ENCODE measurements around the gene AACS.

Gene AACS

DNA sequence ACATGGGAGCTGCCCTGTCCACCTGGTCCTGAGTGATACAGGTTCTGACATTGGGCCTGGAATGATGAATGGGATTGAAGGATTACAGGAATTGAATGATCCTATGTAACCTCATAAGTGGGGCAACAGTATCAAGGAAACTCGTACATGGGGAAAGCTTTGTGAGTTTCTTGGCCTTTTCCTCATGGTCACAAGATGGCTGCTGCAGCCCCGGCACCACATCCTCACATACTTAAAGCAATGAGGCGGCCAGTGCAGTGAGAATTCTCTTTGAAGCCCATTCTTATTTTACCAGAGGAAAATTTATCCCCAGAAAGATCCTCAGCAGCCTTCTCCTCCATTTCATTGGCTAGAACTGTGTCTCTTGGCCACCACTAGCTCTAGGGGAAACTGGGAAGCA, 91.9 kb downstream of the AACS start:
- TF ChIP-seq ZNF155 (tag by site-specific recombination; IDR thresholded peaks at IDR 0.05), result no peak
- TF ChIP-seq, protein P1, sequence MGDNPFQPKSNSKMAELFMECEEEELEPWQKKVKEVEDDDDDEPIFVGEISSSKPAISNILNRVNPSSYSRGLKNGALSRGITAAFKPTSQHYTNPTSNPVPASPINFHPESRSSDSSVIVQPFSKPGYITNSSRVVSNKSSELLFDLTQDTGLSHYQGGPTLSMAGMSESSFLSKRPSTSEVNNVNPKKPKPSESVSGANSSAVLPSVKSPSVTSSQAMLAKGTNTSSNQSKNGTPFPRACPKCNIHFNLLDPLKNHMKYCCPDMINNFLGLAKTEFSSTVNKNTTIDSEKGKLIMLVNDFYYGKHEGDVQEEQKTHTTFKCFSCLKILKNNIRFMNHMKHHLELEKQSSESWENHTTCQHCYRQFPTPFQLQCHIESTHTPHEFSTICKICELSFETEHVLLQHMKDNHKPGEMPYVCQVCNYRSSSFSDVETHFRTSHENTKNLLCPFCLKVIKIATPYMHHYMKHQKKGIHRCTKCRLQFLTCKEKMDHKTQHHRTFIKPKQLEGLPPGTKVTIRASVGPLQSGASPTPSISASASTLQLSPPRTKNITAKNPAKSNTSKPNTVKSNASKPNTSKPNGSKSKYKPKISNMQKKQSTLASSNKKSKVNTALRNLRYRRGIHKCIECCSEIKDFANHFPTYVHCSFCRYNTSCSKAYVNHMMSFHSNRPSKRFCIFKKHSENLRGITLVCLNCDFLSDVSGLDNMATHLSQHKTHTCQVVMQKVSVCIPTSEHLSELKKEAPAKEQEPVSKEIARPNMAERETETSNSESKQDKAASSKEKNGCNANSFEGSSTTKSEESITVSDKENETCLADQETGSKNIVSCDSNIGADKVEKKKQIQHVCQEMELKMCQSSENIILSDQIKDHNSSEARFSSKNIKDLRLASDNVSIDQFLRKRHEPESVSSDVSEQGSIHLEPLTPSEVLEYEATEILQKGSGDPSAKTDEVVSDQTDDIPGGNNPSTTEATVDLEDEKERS (tag by site-specific recombination; IDR thresholded peaks at IDR 0.05), result 0 out of 2 replicates have a peak, but pooled peaks have one; percentile 48
- no peak for TF ChIP-seq ZNF626 (tag by site-specific recombination; IDR thresholded peaks at IDR 0.05)
- H3K27ac ChIP-seq (ENCODE audit: extremely low read depth, low read depth, low read length), result no peak overlapping the region
- no peak overlapping the region for H3K4me3 ChIP-seq (ENCODE audit: low read depth, low read length)
- no peaks in the 10 kb centered on the region for H3K4me1 ChIP-seq (ENCODE audit: control insufficient read depth, insufficient read depth, low read length)
- H3K9me3 ChIP-seq (ENCODE audit: control insufficient read depth, insufficient read depth, low read depth, low read length), result no peaks in the 10 kb centered on the region
- CTCF ChIA-PET, result interaction anchor here (0.6 kb wide), 1 partner anchor 15 kb away, joined by 3 read pairs; no protein-coding TSS in a partner anchor
- H3K36me3 ChIP-seq (ENCODE audit: control insufficient read depth in 2 of 2, insufficient read depth in 1 of 2, low read length in 2 of 2), result no peaks in the 10 kb centered on the region
- POLR2A ChIA-PET, result no interaction called here

DNA sequence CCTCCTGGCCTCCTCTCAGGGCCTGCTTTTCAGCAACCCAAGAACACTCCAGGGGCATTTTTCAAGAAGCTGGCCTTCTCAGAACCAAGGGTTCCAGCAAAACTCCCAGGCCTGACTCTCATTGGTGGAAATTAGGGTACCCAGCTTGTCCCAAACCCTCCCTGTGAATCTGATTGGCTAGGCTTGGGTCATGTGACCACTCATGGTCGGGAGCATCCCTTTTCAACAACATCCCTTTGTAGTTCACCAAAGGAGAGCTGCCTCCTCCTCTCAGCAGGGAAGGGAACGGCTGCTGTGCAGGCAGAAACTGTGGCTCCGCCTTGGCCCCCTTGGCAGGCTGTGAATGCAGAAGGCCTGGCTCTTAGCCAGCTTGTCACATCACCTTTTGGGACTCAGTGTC, 94.5 kb downstream of the AACS start:
- H3K9me3 ChIP-seq (ENCODE audit: control insufficient read depth, insufficient read depth, low read depth, low read length), result no peaks in the 10 kb centered on the region
- no peak overlapping the region for H3K4me3 ChIP-seq (ENCODE audit: low read depth, low read length)
- H3K4me1 ChIP-seq (ENCODE audit: control insufficient read depth, insufficient read depth, low read length), result no peaks in the 10 kb centered on the region
- no peak overlapping the region for H3K27ac ChIP-seq (ENCODE audit: extremely low read depth, low read depth, low read length)
- CTCF ChIA-PET, result no interaction called here
- no peaks in the 10 kb centered on the region for H3K36me3 ChIP-seq (ENCODE audit: control insufficient read depth in 2 of 2, insufficient read depth in 1 of 2, low read length in 2 of 2)
- POLR2A ChIA-PET, result no interaction called here
- TF ChIP-seq HOXA7 (CRISPR knock-in tag; IDR thresholded peaks at IDR 0.05; ENCODE audit: borderline replicate concordance), result no peak
- no peak for TF ChIP-seq ZNF26 (tag by site-specific recombination; IDR thresholded peaks at IDR 0.05)
- no peak for TF ChIP-seq GLI4 (tag by site-specific recombination; IDR thresholded peaks at IDR 0.05)
- peak; percentile 42; the same call in 1 of the 2 replicates for TF ChIP-seq ZIC2 (tag by site-specific recombination; IDR thresholded peaks at IDR 0.05)
- no peak for TF ChIP-seq OVOL3 (tag by site-specific recombination; IDR thresholded peaks at IDR 0.05)
- TF ChIP-seq ZNF2 (tag by site-specific recombination; IDR thresholded peaks at IDR 0.05), result no peak

- Histone ChIP-seq H3K4me1 (ENCODE audit: control insufficient read depth, insufficient read depth, low read length) (no peaks in the 10 kb centered on the region), H3K4me3 (ENCODE audit: low read depth, low read length) (no peak overlapping the region), H3K36me3 (ENCODE audit: control insufficient read depth in 2 of 2, insufficient read depth in 1 of 2, low read length in 2 of 2) (no peaks in the 10 kb centered on the region), H3K27ac (ENCODE audit: extremely low read depth, low read depth, low read length) (no peak overlapping the region), H3K9me3 (ENCODE audit: control insufficient read depth, insufficient read depth, low read depth, low read length) (no peaks in the 10 kb centered on the region)
- ChIA-PET CTCF (no interaction called here), POLR2A (no interaction called here)
- TF ChIP-seq ZNF157 (tag by site-specific recombination; IDR thresholded peaks at IDR 0.05), result no peak
- peak; percentile 87 for TF ChIP-seq ZFP69B (tag by site-specific recombination; IDR thresholded peaks at IDR 0.05)
- TF ChIP-seq OSR2 (tag by site-specific recombination; IDR thresholded peaks at IDR 0.05), result peak; percentile 60
- peak; percentile 21; the same call in 1 of the 2 replicates for TF ChIP-seq ZNF266 (tag by site-specific recombination; IDR thresholded peaks at IDR 0.05; ENCODE audit: low read depth)
- TF ChIP-seq EGR2 (tag by site-specific recombination; IDR thresholded peaks at IDR 0.05; ENCODE audit: low read depth), result no peak
- no peak for TF ChIP-seq ZNF132 (tag by site-specific recombination; IDR thresholded peaks at IDR 0.05; ENCODE audit: borderline replicate concordance)
- TF ChIP-seq ZNF362 (tag by site-specific recombination; IDR thresholded peaks at IDR 0.05), result no peak
- TF ChIP-seq ZFP3 (tag by site-specific recombination; IDR thresholded peaks at IDR 0.05; ENCODE audit: low read depth), result no peak
- TF ChIP-seq, protein P2, sequence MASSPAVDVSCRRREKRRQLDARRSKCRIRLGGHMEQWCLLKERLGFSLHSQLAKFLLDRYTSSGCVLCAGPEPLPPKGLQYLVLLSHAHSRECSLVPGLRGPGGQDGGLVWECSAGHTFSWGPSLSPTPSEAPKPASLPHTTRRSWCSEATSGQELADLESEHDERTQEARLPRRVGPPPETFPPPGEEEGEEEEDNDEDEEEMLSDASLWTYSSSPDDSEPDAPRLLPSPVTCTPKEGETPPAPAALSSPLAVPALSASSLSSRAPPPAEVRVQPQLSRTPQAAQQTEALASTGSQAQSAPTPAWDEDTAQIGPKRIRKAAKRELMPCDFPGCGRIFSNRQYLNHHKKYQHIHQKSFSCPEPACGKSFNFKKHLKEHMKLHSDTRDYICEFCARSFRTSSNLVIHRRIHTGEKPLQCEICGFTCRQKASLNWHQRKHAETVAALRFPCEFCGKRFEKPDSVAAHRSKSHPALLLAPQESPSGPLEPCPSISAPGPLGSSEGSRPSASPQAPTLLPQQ (tag by site-specific recombination; IDR thresholded peaks at IDR 0.05), result peak; percentile 86
- peak; percentile 84 for TF ChIP-seq GLIS1 (tag by site-specific recombination; IDR thresholded peaks at IDR 0.05)
- TF ChIP-seq, protein P3, sequence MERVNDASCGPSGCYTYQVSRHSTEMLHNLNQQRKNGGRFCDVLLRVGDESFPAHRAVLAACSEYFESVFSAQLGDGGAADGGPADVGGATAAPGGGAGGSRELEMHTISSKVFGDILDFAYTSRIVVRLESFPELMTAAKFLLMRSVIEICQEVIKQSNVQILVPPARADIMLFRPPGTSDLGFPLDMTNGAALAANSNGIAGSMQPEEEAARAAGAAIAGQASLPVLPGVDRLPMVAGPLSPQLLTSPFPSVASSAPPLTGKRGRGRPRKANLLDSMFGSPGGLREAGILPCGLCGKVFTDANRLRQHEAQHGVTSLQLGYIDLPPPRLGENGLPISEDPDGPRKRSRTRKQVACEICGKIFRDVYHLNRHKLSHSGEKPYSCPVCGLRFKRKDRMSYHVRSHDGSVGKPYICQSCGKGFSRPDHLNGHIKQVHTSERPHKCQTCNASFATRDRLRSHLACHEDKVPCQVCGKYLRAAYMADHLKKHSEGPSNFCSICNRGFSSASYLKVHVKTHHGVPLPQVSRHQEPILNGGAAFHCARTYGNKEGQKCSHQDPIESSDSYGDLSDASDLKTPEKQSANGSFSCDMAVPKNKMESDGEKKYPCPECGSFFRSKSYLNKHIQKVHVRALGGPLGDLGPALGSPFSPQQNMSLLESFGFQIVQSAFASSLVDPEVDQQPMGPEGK (tag by site-specific recombination; IDR thresholded peaks at IDR 0.05), result no peak
Measured at GRCh38 chr12:125160281-125160955, 95.2 kb downstream of the AACS start.
